ENCODE data around the gene CAND2.
A peak's percentile ranks its signal among the peaks of the same experiment; 100 is the strongest.
"Not testable (repeated sequence)": the region's sequence is repeated elsewhere in the genome, so short reads cannot be mapped to it uniquely, and the experiment has no call there.

The CAND2 gene

GRCh38 chr3:12785096-12785495 lies 11.4 kb upstream of the CAND2 start:
- H3K27ac ChIP-seq: no peak overlapping the region

GRCh38 chr3:12787346-12787745 lies 9.1 kb upstream of the CAND2 start:
- not testable (repeated sequence) for H3K27ac ChIP-seq
- 0 out of 2 replicates have a peak, but pooled peaks have one; percentile 10 for TF ChIP-seq CTCF (conservative IDR thresholded peaks at IDR 0.05)

More at GRCh38 chr3:12785096-12785495, 11.4 kb upstream of the CAND2 start:
- no peak for TF ChIP-seq CTCF (conservative IDR thresholded peaks at IDR 0.05)

- H3K27ac ChIP-seq: not testable (repeated sequence)
Measured at GRCh38 chr3:12787967-12788690, 8.4 kb upstream of the CAND2 start.

- TF ChIP-seq CTCF (conservative IDR thresholded peaks at IDR 0.05): no peak
- H3K27ac ChIP-seq: no peak overlapping the region
Measured at GRCh38 chr3:12791430-12791829, 5.0 kb upstream of the CAND2 start.

GRCh38 chr3:12793701-12794100 lies 2.8 kb upstream of the CAND2 start:
- H3K27ac ChIP-seq: no peak overlapping the region
- no peak for TF ChIP-seq CTCF (conservative IDR thresholded peaks at IDR 0.05)

GRCh38 chr3:12797124-12797891 lies 828 bp downstream of the CAND2 start:
- no peak for TF ChIP-seq CTCF (conservative IDR thresholded peaks at IDR 0.05)
- no peak overlapping the region for H3K27ac ChIP-seq

GRCh38 chr3:12797892-12798558 lies 1.5 kb downstream of the CAND2 start:
- no peak for TF ChIP-seq CTCF (conservative IDR thresholded peaks at IDR 0.05)
- H3K27ac ChIP-seq: no peak overlapping the region

Measured in VCaP (cell line).